Spleen (tissue), 7 donors: ENCODE measurements around the gene MLNR.

Experiments used
- POLR2A ChIP-seq, 3 donors: fragments of 450-650 bp; IDR thresholded peaks; one replicate each; pipeline ENCODE4 v1.5.1; 2017; ENCODE audit warnings: antibody characterized with exemption in 3 of 3, mild to moderate bottlenecking in 1 of 3
- POLR2AphosphoS5 ChIP-seq, 3 donors: sonication (generic); formaldehyde crosslinking; IDR thresholded peaks; one replicate each; pipeline ENCODE4 v1.5.1; 2017; ENCODE audit warnings: antibody characterized with exemption in 3 of 3
- TF ChIP-seq, protein P1 (sequence below), 11 experiments: fragments of 200-600 bp in 7 of 11; fragments of 450-650 bp in 4 of 11; sonication (generic) in 4 of 11; IDR thresholded peaks in 8 of 11; conservative IDR thresholded peaks in 3 of 11; 1 replicate in 7 of 11; 2 replicates in 4 of 11; pipeline versions ENCODE4 v1.4.0 to v1.8.0; 2016 to 2021; ENCODE audit warnings: antibody characterized with exemption in 11 of 11, inconsistent platforms in 4 of 11, mild to moderate bottlenecking in 1 of 11
- donor health status: DM: no; HTN: no; CAD: no; lungs with moderate emphysema.
- donor health status: DM: no; HTN: no; CAD: no.
- donor health status: DM: no; HTN: no; CAD: no.

DNA sequence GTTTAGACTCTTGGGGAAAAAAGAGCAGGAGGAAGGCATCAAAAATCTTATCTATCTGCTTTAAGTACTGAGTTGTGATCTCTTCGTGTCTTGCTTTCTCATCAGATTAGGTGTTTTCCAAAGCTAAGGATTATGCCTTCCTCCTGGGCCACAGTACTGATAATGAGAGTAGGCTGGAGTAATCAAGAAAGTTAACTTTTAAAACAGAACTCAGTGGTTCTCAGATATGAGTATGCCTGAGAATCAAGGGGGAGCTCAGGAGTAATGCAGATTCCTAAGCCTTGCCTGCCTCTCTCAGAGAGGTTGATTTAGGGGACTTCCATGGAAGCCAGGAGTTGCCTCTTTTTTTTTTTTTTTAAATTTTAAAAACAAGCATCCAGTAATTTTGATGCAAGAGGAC, 51.1 kb downstream of the MLNR start:
- TF ChIP-seq, protein P1, sequence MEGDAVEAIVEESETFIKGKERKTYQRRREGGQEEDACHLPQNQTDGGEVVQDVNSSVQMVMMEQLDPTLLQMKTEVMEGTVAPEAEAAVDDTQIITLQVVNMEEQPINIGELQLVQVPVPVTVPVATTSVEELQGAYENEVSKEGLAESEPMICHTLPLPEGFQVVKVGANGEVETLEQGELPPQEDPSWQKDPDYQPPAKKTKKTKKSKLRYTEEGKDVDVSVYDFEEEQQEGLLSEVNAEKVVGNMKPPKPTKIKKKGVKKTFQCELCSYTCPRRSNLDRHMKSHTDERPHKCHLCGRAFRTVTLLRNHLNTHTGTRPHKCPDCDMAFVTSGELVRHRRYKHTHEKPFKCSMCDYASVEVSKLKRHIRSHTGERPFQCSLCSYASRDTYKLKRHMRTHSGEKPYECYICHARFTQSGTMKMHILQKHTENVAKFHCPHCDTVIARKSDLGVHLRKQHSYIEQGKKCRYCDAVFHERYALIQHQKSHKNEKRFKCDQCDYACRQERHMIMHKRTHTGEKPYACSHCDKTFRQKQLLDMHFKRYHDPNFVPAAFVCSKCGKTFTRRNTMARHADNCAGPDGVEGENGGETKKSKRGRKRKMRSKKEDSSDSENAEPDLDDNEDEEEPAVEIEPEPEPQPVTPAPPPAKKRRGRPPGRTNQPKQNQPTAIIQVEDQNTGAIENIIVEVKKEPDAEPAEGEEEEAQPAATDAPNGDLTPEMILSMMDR (IDR thresholded peaks at IDR 0.05 in 8 of 11, conservative IDR thresholded peaks at IDR 0.05 in 3 of 11) = no peak
- no peak for TF ChIP-seq POLR2A (IDR thresholded peaks at IDR 0.05)
- no peak for TF ChIP-seq POLR2AphosphoS5 (IDR thresholded peaks at IDR 0.05)
